Activated CD4-positive, alpha-beta T cell treated with anti-CD3 and anti-CD28 coated beads, Interleukin-2, amount 10 ng/mL, durations not matched to agents 7 days and 5 days (primary cell): ENCODE results near the gene PIM3. TPM values are rescaled to one million over a fixed set of nuclear protein-coding genes. Genes with fewer than 3 reads are reported as not detected.

Experiments
- CTCF ChIA-PET: fragments of 350-600 bp; sonication (Branson Sonifier 250); formaldehyde crosslinking; loops from one replicate; lab custom pipeline; 2021; ENCODE audit warnings: antibody characterized with exemption; lab: Charles Lee
- POLR2A ChIA-PET: fragments of 350-600 bp; sonication (Branson Sonifier 250); formaldehyde crosslinking; loops from one replicate; lab custom pipeline; 2021; ENCODE audit warnings: antibody characterized with exemption; lab: Charles Lee
- DNase-seq: peaks from one replicate; pipeline ENCODE4 v3.0.0-alpha.2; 2020
- H3K27ac Mint-ChIP-seq: one replicate; pipeline ENCODE4 v1.8.0; 2021; ENCODE audit warnings: mild to moderate bottlenecking, moderate library complexity, mixed read lengths
- H3K27me3 Mint-ChIP-seq: one replicate; pipeline ENCODE4 v1.8.0; 2021; ENCODE audit warnings: mixed read lengths
- H3K36me3 Mint-ChIP-seq: one replicate; pipeline ENCODE4 v1.8.0; 2021; ENCODE audit warnings: low read depth, mixed read lengths
- H3K4me1 Mint-ChIP-seq: one replicate; pipeline ENCODE4 v1.8.0; 2021; ENCODE audit warnings: mixed read lengths
- H3K4me3 Mint-ChIP-seq: one replicate; pipeline ENCODE4 v1.8.0; 2021; ENCODE audit warnings: mild to moderate bottlenecking, moderate library complexity, mixed read lengths
- H3K9me3 Mint-ChIP-seq: one replicate; pipeline ENCODE4 v1.8.0; 2021; ENCODE audit warnings: mixed read lengths
- total RNA-seq, 2 experiments: library from RNA; stranded (reverse); gene quantifications; one replicate each; pipeline ENCODE4 v1.2.3, GENCODE V29; 2021

The PIM3 gene
- total RNA-seq, 2 experiments from 2014 or later = 39.7 to 44.7 TPM

DNA sequence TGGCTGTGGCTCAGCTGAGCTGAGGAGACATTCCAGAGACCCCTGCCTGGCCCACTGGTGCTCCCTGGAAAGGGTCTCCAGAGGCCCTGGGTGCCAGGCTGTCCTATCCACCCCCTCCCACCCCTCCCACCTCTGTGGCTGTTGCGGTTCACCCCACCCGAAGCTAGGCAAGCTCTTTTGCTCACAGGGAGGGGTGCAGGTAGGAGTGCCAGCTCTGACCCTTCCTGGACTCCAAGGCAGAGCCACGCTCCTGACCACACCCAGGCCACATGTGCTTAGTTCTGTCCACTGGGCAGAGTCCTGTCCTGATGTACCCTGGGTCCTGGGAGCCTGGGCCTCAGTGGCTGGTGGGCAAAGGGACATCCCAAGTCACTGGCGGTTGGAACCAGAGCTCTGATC, 35.5 kb downstream of the PIM3 start:
- ChIA-PET POLR2A (no interaction called here), CTCF (interaction anchor here (1.2 kb wide), 1 partner anchor 34 kb away, joined by 4 read pairs; no protein-coding TSS in a partner anchor)
- no peak for DNase-seq
- Mint-ChIP-seq H3K27me3 (peaks cover 4% of the 10 kb centered on the region), H3K4me3 (no peak overlapping the region), H3K9me3 (peaks cover 6% of the 10 kb centered on the region), H3K4me1 (peaks cover 14% of the 10 kb centered on the region), H3K27ac (no peak overlapping the region), H3K36me3 (peaks cover 2% of the 10 kb centered on the region)

DNA sequence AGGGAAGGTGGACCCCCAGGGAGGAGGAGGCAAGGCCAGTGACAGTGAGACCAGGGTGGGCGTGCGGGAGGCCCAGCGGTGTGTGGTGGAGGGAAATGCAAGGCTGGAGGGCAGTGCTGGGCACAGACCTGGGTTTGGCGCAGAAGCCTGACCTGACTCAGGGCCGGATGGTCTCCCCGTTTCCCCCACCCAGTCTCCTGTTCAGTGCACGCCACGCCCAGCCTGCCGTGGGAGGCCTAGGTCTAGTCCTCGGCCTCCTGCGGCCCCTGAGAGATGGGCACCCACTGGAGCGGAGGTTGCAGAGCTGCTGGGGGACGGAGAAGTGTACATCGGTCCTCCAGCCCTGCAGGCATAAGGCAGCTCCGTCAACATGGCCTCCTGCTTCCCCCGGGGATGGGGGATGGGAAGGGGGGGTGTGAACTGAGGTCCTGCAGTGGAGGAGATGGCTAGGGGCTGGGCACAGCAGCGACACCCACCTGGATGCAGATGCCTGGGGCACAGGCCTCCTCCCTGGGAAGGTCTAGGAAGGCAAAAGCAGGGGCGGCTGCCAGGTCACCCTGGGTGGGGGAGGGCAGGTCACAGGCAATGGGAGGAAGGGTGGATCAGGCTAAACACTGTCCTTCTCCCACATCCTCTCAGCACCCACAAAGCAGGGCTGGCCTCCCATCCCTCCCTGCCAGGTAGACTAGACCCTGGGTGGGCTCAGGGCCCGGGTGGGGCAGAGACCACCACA, 36.1 kb downstream of the PIM3 start:
- Mint-ChIP-seq H3K27ac (no peak overlapping the region), H3K4me1 (peaks cover 14% of the 10 kb centered on the region), H3K4me3 (no peak overlapping the region), H3K36me3 (no peaks in the 10 kb centered on the region), H3K27me3 (peaks cover 2% of the 10 kb centered on the region), H3K9me3 (peaks cover 4% of the 10 kb centered on the region)
- no peak for DNase-seq
- ChIA-PET POLR2A (no interaction called here), CTCF (interaction anchor here (1.2 kb wide), 1 partner anchor 34 kb away, joined by 4 read pairs; no protein-coding TSS in a partner anchor)

GRCh38 chr22:49997251-49997599, 36.7 kb downstream of the PIM3 start:
- no peak for DNase-seq
- peaks cover 4% of the 10 kb centered on the region for H3K9me3 Mint-ChIP-seq
- H3K36me3 Mint-ChIP-seq = no peaks in the 10 kb centered on the region
- ChIA-PET CTCF (interaction anchor here (1.2 kb wide), 1 partner anchor 33 kb away, joined by 4 read pairs; no protein-coding TSS in a partner anchor), POLR2A (no interaction called here)
- H3K4me1 Mint-ChIP-seq = peaks cover 14% of the 10 kb centered on the region
- H3K27ac Mint-ChIP-seq = no peak overlapping the region
- no peak overlapping the region for H3K4me3 Mint-ChIP-seq
- peaks cover 2% of the 10 kb centered on the region for H3K27me3 Mint-ChIP-seq

GRCh38 chr22:49997932-49998717, 37.6 kb downstream of the PIM3 start:
- peaks cover 3% of the 10 kb centered on the region for H3K27me3 Mint-ChIP-seq

GRCh38 chr22:49998718-49999062, 38.1 kb downstream of the PIM3 start:
- Mint-ChIP-seq H3K36me3 (no peaks in the 10 kb centered on the region), H3K9me3 (peaks cover 4% of the 10 kb centered on the region)
- CTCF ChIA-PET = no interaction called here

More at GRCh38 chr22:49997932-49998717, 37.6 kb downstream of the PIM3 start:
- ChIA-PET POLR2A (no interaction called here), CTCF (no interaction called here)
- peaks cover 4% of the 10 kb centered on the region for H3K9me3 Mint-ChIP-seq
- no peak for DNase-seq
- no peaks in the 10 kb centered on the region for H3K36me3 Mint-ChIP-seq
- H3K27ac Mint-ChIP-seq = no peak overlapping the region
- H3K4me3 Mint-ChIP-seq = no peak overlapping the region
- H3K4me1 Mint-ChIP-seq = peaks cover 14% of the 10 kb centered on the region

DNA sequence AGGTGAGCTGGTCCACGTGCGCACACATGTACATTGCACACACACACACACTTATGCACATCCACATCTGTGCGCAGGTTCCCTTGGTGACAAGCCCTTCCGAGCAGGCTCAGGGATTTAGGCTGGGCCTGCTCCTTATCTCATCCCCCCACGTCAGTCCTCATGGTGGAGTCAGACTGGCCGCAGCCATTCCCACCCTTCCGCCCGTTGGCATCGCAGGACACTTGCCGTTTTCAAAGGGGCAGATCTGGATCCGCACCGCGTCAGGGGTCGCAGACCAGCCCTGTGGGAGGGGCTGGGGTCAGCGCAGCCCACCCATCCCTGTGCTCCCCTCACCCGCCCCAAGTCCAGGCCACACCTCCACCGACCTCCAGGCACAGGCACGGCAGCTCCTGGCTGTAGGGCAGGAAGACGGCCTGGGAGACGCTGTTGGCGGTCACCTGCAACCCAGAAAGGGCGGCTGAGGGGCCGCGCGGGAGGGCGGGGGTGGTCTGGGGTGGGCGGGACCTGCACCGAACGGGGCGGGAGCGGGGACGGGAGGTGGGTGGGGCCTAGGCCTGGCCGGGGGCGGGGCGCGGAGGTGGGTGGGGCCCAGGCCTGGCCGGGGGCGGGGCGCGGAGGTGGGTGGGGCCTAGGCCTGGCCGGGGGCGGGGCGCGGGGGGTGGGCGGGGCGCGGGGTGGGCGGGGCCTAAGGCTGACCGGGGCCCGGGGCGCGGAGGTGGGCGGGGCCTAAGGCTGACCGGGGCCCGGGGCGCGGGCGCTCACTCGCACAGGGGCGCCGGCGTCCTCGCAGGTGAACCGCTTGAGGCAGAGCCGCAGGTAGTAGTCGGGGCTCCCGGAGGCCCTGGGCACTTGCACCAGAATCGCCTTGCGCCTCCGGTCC, 38.7 kb downstream of the PIM3 start:
- ChIA-PET POLR2A (interaction anchor here (0.6 kb wide), 1 partner anchor 23 kb away, joined by 3 read pairs; no protein-coding TSS in a partner anchor), CTCF (interaction anchor here (1.2 kb wide), 1 partner anchor 31 kb away, joined by 3 read pairs; no protein-coding TSS in a partner anchor)

More at GRCh38 chr22:49998718-49999062, 38.1 kb downstream of the PIM3 start:
- Mint-ChIP-seq H3K27ac (no peak overlapping the region), H3K4me1 (peaks cover 11% of the 10 kb centered on the region), H3K4me3 (no peak overlapping the region), H3K27me3 (peaks cover 4% of the 10 kb centered on the region)
- POLR2A ChIA-PET = no interaction called here
- DNase-seq = no peak

GRCh38 chr22:49999946-50000586, 39.5 kb downstream of the PIM3 start:
- Mint-ChIP-seq H3K4me1 (peaks cover 9% of the 10 kb centered on the region), H3K27ac (no peak overlapping the region), H3K36me3 (no peaks in the 10 kb centered on the region), H3K4me3 (no peak overlapping the region), H3K27me3 (peaks cover 7% of the 10 kb centered on the region), H3K9me3 (peaks cover 4% of the 10 kb centered on the region)
- ChIA-PET POLR2A (interaction anchor here (0.6 kb wide), 1 partner anchor 24 kb away, joined by 3 read pairs; no protein-coding TSS in a partner anchor), CTCF (interaction anchor here (1.0 to 1.2 kb wide), 2 partner anchors 18 to 30 kb away, joined by 3 to 4 read pairs; no protein-coding TSS in a partner anchor)
- DNase-seq = no peak

More for the DNA sequence above, 38.7 kb downstream of the PIM3 start:
- no peak for DNase-seq
- H3K36me3 Mint-ChIP-seq = no peaks in the 10 kb centered on the region
- H3K4me1 Mint-ChIP-seq = peaks cover 11% of the 10 kb centered on the region
- H3K9me3 Mint-ChIP-seq = peaks cover 4% of the 10 kb centered on the region
- H3K27me3 Mint-ChIP-seq = peaks cover 5% of the 10 kb centered on the region
- no peak overlapping the region for H3K27ac Mint-ChIP-seq
- no peak overlapping the region for H3K4me3 Mint-ChIP-seq

- CTCF ChIA-PET = interaction anchor here (1.0 to 1.2 kb wide), 3 partner anchors 17 to 50 kb away, joined by 3 to 4 read pairs (median 3); no protein-coding TSS in a partner anchor
- POLR2A ChIA-PET = no interaction called here
- H3K27ac Mint-ChIP-seq = no peak overlapping the region
- peaks cover 9% of the 10 kb centered on the region for H3K27me3 Mint-ChIP-seq
- no peak for DNase-seq
- peaks cover 9% of the 10 kb centered on the region for H3K4me1 Mint-ChIP-seq
- no peak overlapping the region for H3K4me3 Mint-ChIP-seq
- H3K9me3 Mint-ChIP-seq = peaks cover 4% of the 10 kb centered on the region
- no peaks in the 10 kb centered on the region for H3K36me3 Mint-ChIP-seq
Observed at GRCh38 chr22:50000587-50001387, 40.2 kb downstream of the PIM3 start.

DNA sequence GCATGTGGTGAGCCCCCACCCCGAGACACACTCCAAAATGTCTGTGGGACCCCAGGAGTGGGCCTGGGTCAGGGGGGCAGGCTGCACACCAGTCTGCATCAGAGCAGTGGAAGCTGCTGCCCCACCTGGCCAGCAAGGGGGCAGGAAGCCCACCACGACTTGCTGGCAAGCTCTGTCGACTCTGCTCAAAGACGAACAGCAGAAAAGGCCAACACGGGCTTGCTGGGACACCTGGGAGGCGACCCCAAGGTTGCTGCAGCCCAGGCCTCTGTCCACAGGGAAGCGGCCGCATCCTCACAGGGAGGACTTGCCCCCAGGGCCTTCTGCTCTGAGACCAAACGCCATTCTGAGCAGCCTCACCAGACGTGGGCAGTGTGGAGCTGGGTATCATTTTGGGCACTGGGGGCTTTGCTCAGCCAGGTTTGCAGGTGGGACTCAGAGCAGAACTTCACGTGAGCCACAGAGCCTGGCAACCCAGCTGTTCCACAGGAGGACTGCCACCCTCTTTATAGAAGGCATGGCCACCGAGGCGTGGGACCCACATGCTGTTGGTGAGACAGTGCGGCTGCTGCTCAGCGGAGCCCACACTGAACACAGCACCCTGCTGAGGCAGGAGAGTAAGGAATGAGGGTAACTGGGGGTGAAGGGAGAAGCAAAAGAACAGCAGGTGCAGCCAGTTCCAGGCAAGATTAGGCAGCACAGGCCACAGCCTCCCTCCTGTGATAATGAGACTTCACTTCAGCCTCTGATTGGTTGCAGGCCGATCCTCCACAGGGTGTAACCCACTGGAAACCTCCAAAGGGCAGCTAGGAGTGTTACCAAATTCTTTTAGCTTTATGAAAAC, 41.0 kb downstream of the PIM3 start:
- H3K9me3 Mint-ChIP-seq = peaks cover 4% of the 10 kb centered on the region
- peaks cover 9% of the 10 kb centered on the region for H3K4me1 Mint-ChIP-seq
- ChIA-PET CTCF (interaction anchor here (1.0 kb wide), 1 partner anchor 49 kb away, joined by 3 read pairs; no protein-coding TSS in a partner anchor), POLR2A (no interaction called here)
- no peak for DNase-seq
- H3K36me3 Mint-ChIP-seq = no peaks in the 10 kb centered on the region
- no peak overlapping the region for H3K27ac Mint-ChIP-seq
- peaks cover 9% of the 10 kb centered on the region for H3K27me3 Mint-ChIP-seq
- H3K4me3 Mint-ChIP-seq = no peak overlapping the region

DNA sequence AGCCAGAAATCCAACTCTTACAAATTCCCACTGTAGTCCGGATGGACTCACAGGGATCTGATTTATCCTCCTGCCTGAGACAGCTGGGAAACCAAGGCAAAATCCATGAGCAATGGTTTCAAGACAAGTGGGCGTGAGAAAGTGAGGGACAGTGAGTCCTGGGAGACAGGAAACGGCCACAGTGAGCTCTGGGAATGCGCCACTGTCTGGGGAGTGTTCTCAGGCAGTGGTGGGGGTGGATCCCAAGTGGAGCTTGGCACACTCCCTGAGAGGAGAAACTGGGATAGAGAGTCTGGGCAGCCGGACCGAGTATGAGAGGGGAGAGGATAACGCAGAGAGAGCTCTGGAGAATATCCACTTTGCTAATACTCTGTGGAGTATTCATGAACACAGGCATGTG, 42.2 kb downstream of the PIM3 start:
- peaks cover 4% of the 10 kb centered on the region for H3K9me3 Mint-ChIP-seq
- ChIA-PET CTCF (interaction anchor here (1.3 kb wide), 1 partner anchor 9 kb away, joined by 3 read pairs; no protein-coding TSS in a partner anchor), POLR2A (no interaction called here)
- no peaks in the 10 kb centered on the region for H3K36me3 Mint-ChIP-seq
- H3K4me3 Mint-ChIP-seq = no peak overlapping the region
- peaks cover 9% of the 10 kb centered on the region for H3K27me3 Mint-ChIP-seq
- H3K4me1 Mint-ChIP-seq = peaks cover 9% of the 10 kb centered on the region
- no peak overlapping the region for H3K27ac Mint-ChIP-seq
- no peak for DNase-seq
